A549 (cell line): ENCODE measurements around the gene HFM1. TPM values are rescaled to one million over a fixed set of nuclear protein-coding genes. Genes with fewer than 3 reads are reported as not detected.

Experiments
- ATAC-seq, 2 experiments: fragments of 200-7000 bp in 1 of 2; fragments of >200 bp in 1 of 2; cut with Nextera tagmentation in 1 of 2; cut with Tn5 transposase in 1 of 2; 3 replicates each; pipeline versions ENCODE4 v1.8.0 to v1.9.1; 2018 to 2020; ENCODE audit warnings: mild to moderate bottlenecking in 1 of 2, moderate library complexity in 1 of 2
- CTCF ChIA-PET: fragments of 300-600 bp; sonication (Branson Sonifier 250); formaldehyde crosslinking; extraction: SDS; loops from one replicate; lab custom pipeline; 2021; ENCODE audit warnings: antibody characterized with exemption, inconsistent platforms; lab: Yijun Ruan, JAX
- POLR2A ChIA-PET: fragments of 350-600 bp; formaldehyde crosslinking; extraction: SDS; loops from one replicate; lab custom pipeline; 2021; ENCODE audit warnings: antibody characterized with exemption, inconsistent platforms; lab: Yijun Ruan, JAX
- DNase-seq, 2 experiments: peaks; one replicate each; pipeline versions ENCODE4 v3.0.0 to v3.0.0-alpha.2; 2011 to 2016; ENCODE audit warnings: low read depth in 1 of 2, low spot score in 1 of 2
- FAIRE-seq: peaks from 2 replicates; lab custom pipeline; 2011; peaks lifted over from hg19 to GRCh38; lab: Jason Lieb, UNC
- H3K27ac ChIP-seq, 2 experiments: fragments of >200 bp; sonication (Bioruptor Twin); formaldehyde crosslinking; 3 replicates each; pipeline ENCODE4 v1.5.1; 2016 to 2017
- H3K4me1 ChIP-seq: fragments of >200 bp; sonication (Bioruptor Twin); formaldehyde crosslinking; 3 replicates; pipeline ENCODE4 v1.6.1; 2016
- H3K4me2 ChIP-seq: fragments of >200 bp; sonication (Bioruptor Twin); formaldehyde crosslinking; 3 replicates; pipeline ENCODE4 v1.6.1; 2016
- H3K4me3 ChIP-seq: fragments of >200 bp; sonication (Bioruptor Twin); formaldehyde crosslinking; 3 replicates; pipeline ENCODE4 v1.5.1; 2016
- H3K9me3 ChIP-seq: fragments of >200 bp; sonication (Bioruptor Twin); formaldehyde crosslinking; 3 replicates; pipeline ENCODE4 v1.6.1; 2016
- CHD4 ChIP-seq: fragments of 200-600 bp; sonication (generic); IDR thresholded peaks from 2 replicates; pipeline ENCODE4 v1.6.1; 2016; ENCODE audit warnings: antibody characterized with exemption, mild to moderate bottlenecking, borderline replicate concordance
- EHF ChIP-seq: fragments of 250-450 bp; sonication (Bioruptor Pico); IDR thresholded peaks from 2 replicates; pipeline ENCODE4 v1.5.0; 2020; ENCODE audit warnings: mild to moderate bottlenecking
- MAZ ChIP-seq: fragments of 150-350 bp; IDR thresholded peaks from 2 replicates; pipeline ENCODE4 v1.6.1; 2014; ENCODE audit warnings: antibody characterized with exemption, low read depth, low read length, borderline replicate concordance
- NFE2L2 ChIP-seq: fragments of 150-350 bp; conservative IDR thresholded peaks from 2 replicates; pipeline ENCODE4 v1.6.1; 2014; ENCODE audit warnings: low read length
- NPAS2 ChIP-seq: fragments of 250-450 bp; sonication (Bioruptor Pico); IDR thresholded peaks from 2 replicates; pipeline ENCODE4 v1.8.0; 2022; ENCODE audit warnings: mild to moderate bottlenecking, moderate library complexity, borderline replicate concordance
- RAD21 ChIP-seq, 2 experiments: fragments of >200 bp in 1 of 2; sonication (Bioruptor Twin) in 1 of 2; formaldehyde crosslinking in 1 of 2; IDR thresholded peaks in 1 of 2; conservative IDR thresholded peaks in 1 of 2; 2 replicates in 1 of 2; 3 replicates in 1 of 2; pipeline ENCODE4 v1.6.1; 2012 to 2018; ENCODE audit warnings: inconsistent platforms in 1 of 2
- TP53 ChIP-seq: fragments of 250-450 bp; sonication (Bioruptor Pico); IDR thresholded peaks from 2 replicates; pipeline ENCODE4 v1.5.0; 2021; ENCODE audit warnings: mild to moderate bottlenecking, moderate library complexity
- ZFP36 ChIP-seq: fragments of 450-650 bp; IDR thresholded peaks from 2 replicates; pipeline ENCODE4 v1.6.1; 2014; ENCODE audit warnings: borderline replicate concordance; ENCODE audit not compliant: partially characterized antibody
- WGBS: methylation state at CpG from one replicate; pipeline ENCODE4 v1.1.6; 2017; ENCODE audit errors: missing lambda C conversion rate; 5-methylcytosine and 5-hydroxymethylcytosine counted together
- polyA plus RNA-seq, 4 experiments: library from polyadenylated mRNA; depleted of rRNA in 3 of 4; stranded (reverse); fragments of >200 nt; fragmentation: RNase III in 1 of 4; extraction: RNeasy Plus Mini Kit Qiagen cat#74134 plus additional on column Dnase treatment in 1 of 4; gene quantifications; 2 replicates in 3 of 4; 3 replicates in 1 of 4; pipeline ENCODE4 v1.2.3, GENCODE V29; 2011 to 2017
- small RNA-seq, 6 experiments: library from RNA; depleted of rRNA; stranded (forward); fragments of <200 nt; gene quantifications; one replicate each; pipeline ENCODE3, GENCODE V24; 2012

The HFM1 gene
- polyA plus RNA-seq, 2 of the 4 experiments (the other 2 are of a cell fraction): 0.04 to 0.68 TPM

DNA sequence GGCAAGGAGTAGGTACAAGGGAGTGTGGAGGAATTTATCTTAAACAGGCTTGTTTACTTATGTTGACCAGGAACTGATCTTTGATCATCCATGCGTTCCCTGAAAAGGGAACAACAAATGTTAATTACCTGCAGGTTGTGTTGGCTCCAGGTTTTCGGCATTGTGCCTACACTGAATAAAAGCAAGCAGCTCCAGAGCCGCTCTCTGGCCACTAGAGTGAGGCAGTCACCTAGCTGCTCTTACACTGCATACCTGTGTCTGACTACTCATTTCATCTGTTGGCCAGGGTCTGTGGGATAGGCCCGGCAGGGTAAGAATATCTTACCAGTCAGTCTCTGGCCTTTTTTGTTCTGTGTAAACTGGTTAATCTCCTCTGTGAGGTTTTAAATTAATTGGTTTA is 183.6 kb downstream of the HFM1 start:
- Histone ChIP-seq H3K9me3 (no peaks in the 10 kb centered on the region), H3K27ac (no peak overlapping the region), H3K4me3 (no peak overlapping the region), H3K4me2 (no peak overlapping the region), H3K4me1 (no peaks in the 10 kb centered on the region)
- 76% methylated on average over 4 of the region's 4 CpGs for WGBS
- no peak for ATAC-seq
- TF ChIP-seq CHD4 (no peak), EHF (no peak), ZFP36 (no peak), NFE2L2 (no peak), RAD21 (conservative IDR thresholded peaks at IDR 0.05 in 1 of 2, IDR thresholded peaks at IDR 0.05 in 1 of 2) (no peak), MAZ (no peak)
- CTCF ChIA-PET: no interaction called here
- no peak for DNase-seq
- FAIRE-seq: no peak
- POLR2A ChIA-PET: no interaction called here

DNA sequence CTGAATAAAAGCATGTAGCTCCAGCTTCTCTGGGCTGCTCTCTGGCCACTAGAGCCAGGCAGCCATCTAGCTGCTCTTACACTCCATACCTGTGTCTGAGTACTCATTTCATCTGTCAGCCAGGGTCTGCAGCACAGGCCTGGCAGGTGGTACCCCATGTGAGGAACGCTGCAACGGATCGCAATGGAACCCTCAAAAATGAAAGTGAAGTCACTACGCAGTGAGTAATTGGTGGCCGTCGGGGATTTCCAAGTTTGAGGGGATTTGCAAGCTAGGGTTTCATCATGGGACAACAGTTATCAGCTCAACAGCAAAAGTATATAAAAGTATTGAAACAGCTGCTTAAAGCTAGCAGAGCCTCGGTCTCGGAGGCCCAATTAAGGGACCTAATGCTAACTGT is 186.7 kb downstream of the HFM1 start:
- WGBS: 45% methylated on average over 8 of the region's 8 CpGs

More for the DNA sequence above, 186.7 kb downstream of the HFM1 start:
- no peak overlapping the region for H3K4me3 ChIP-seq
- H3K4me1 ChIP-seq: no peaks in the 10 kb centered on the region
- TF ChIP-seq NPAS2 (no peak), EHF (no peak), TP53 (CRISPR knock-in tag) (no peak)
- H3K4me2 ChIP-seq: no peak overlapping the region
- H3K9me3 ChIP-seq: no peaks in the 10 kb centered on the region
- no peak overlapping the region for H3K27ac ChIP-seq
- DNase-seq (no peak), FAIRE-seq (no peak), ATAC-seq (no peak)
- ChIA-PET CTCF (interaction anchor here (1.2 kb wide), 1 partner anchor 52 kb away, joined by 5 read pairs; no protein-coding TSS in a partner anchor), POLR2A (no interaction called here)

Small RNAs within 50 kb of the gene (small RNA-seq; reads per million reads assigned to genes)
- 0 reads per million in 6 experiments for gene RF00019

Other genes starting within 250 kb of the HFM1 start
- gene CDC7, start 96.0 kb upstream of the HFM1 start, polyA plus RNA-seq (2011; rRNA removed): 11.7 and 16.8 TPM in 2 replicates
- 9.4 to 10.1 TPM (median 9.6 TPM) in 3 replicates for gene CDC7, start 96.0 kb upstream of the HFM1 start, polyA plus RNA-seq (2017; fragmentation: RNase III; extraction: RNeasy Plus Mini Kit Qiagen cat#74134 plus additional on column Dnase treatment)